H9 (cell line): ENCODE results near the gene SCN1A. TPM values are rescaled to one million over a fixed set of nuclear protein-coding genes. Genes with fewer than 3 reads are reported as not detected.

Source experiments
- DNase-seq: peaks from one replicate; pipeline ENCODE4 v3.0.0-alpha.2; 2017
- H2AFZ ChIP-seq: one replicate; pipeline ENCODE4 v1.6.1; 2013; ENCODE audit warnings: mild to moderate bottlenecking, low read length, control low read depth, moderate library complexity
- H2AK5ac ChIP-seq: 2 replicates; pipeline ENCODE4 v1.6.1; 2013; ENCODE audit warnings: low read length, control low read depth, mixed read lengths; ENCODE audit not compliant: insufficient read length
- H2BK120ac ChIP-seq: one replicate; pipeline ENCODE4 v1.6.1; 2013; ENCODE audit warnings: low read depth, mild to moderate bottlenecking, low read length, control low read depth, inconsistent platforms; ENCODE audit not compliant: poor library complexity, severe bottlenecking
- H2BK12ac ChIP-seq: 2 replicates; pipeline ENCODE4 v1.6.1; 2013; ENCODE audit warnings: low read length, control low read depth, mixed read lengths, low read depth; ENCODE audit not compliant: insufficient read length
- H2BK15ac ChIP-seq: 2 replicates; pipeline ENCODE4 v1.6.1; 2013; ENCODE audit warnings: low read depth, low read length, control low read depth
- H2BK20ac ChIP-seq: one replicate; pipeline ENCODE4 v1.6.1; 2013; ENCODE audit warnings: low read depth, mild to moderate bottlenecking, low read length, control low read depth, inconsistent platforms; ENCODE audit not compliant: poor library complexity, severe bottlenecking
- H2BK5ac ChIP-seq: 2 replicates; pipeline ENCODE4 v1.6.1; 2013; ENCODE audit warnings: low read length, control low read depth, mixed read lengths; ENCODE audit not compliant: insufficient read length
- H3K14ac ChIP-seq: 2 replicates; pipeline ENCODE4 v1.6.1; 2013; ENCODE audit warnings: low read length, control low read depth; ENCODE audit not compliant: insufficient read depth
- H3K18ac ChIP-seq: 2 replicates; pipeline ENCODE4 v1.6.1; 2013; ENCODE audit warnings: low read depth, mild to moderate bottlenecking, mixed read lengths, low read length, control low read depth; ENCODE audit not compliant: insufficient read length
- H3K23ac ChIP-seq: 2 replicates; pipeline ENCODE4 v1.6.1; 2013; ENCODE audit warnings: low read length, control low read depth, mixed read lengths, low read depth; ENCODE audit not compliant: insufficient read length
- H3K23me2 ChIP-seq: 2 replicates; pipeline ENCODE4 v1.6.1; 2013; ENCODE audit warnings: low read depth, mild to moderate bottlenecking, mixed read lengths, low read length, control low read depth; ENCODE audit not compliant: insufficient read length, poor library complexity, severe bottlenecking
- H3K27ac ChIP-seq: 2 replicates; pipeline ENCODE4 v1.5.1; 2013; ENCODE audit warnings: low read length, control low read depth, mixed read lengths, low read depth; ENCODE audit not compliant: insufficient read length
- H3K27me3 ChIP-seq: 2 replicates; pipeline ENCODE4 v1.6.1; 2013; ENCODE audit warnings: low read length, control low read depth, inconsistent platforms; ENCODE audit not compliant: insufficient read depth
- H3K4ac ChIP-seq: 2 replicates; pipeline ENCODE4 v1.6.1; 2013; ENCODE audit warnings: low read depth, mild to moderate bottlenecking, control low read depth, inconsistent platforms, low read length, moderate library complexity
- H3K4me1 ChIP-seq: 2 replicates; pipeline ENCODE4 v1.6.1; 2013; ENCODE audit warnings: low read length, control low read depth, inconsistent platforms; ENCODE audit not compliant: insufficient read depth
- H3K4me2 ChIP-seq: 2 replicates; pipeline ENCODE4 v1.6.1; 2013; ENCODE audit warnings: low read length, control low read depth, mixed read lengths; ENCODE audit not compliant: insufficient read length, insufficient read depth
- H3K56ac ChIP-seq: 2 replicates; pipeline ENCODE4 v1.6.1; 2013; ENCODE audit warnings: low read depth, mild to moderate bottlenecking, mixed read lengths, low read length, control low read depth; ENCODE audit not compliant: insufficient read length
- H3K79me1 ChIP-seq: 2 replicates; pipeline ENCODE4 v1.6.1; 2013; ENCODE audit warnings: low read depth, mild to moderate bottlenecking, moderate library complexity, low read length, control low read depth, inconsistent platforms; ENCODE audit not compliant: insufficient read depth, poor library complexity, severe bottlenecking
- H3K79me2 ChIP-seq: 2 replicates; pipeline ENCODE4 v1.6.1; 2013; ENCODE audit warnings: low read length, control low read depth, inconsistent platforms; ENCODE audit not compliant: insufficient read depth
- H3K9ac ChIP-seq: 2 replicates; pipeline ENCODE4 v1.6.1; 2013; ENCODE audit warnings: low read length, control low read depth, mixed read lengths; ENCODE audit not compliant: insufficient read length; ENCODE audit errors: extremely low read depth
- H3K9me3 ChIP-seq: one replicate; pipeline ENCODE4 v1.6.1; 2013; ENCODE audit warnings: low read depth, low read length, inconsistent platforms; ENCODE audit not compliant: control insufficient read depth
- H3T11ph ChIP-seq: one replicate; pipeline ENCODE4 v1.6.1; 2013; ENCODE audit warnings: mild to moderate bottlenecking, low read length, control low read depth, inconsistent platforms
- H4K20me1 ChIP-seq: one replicate; pipeline ENCODE4 v1.6.1; 2013; ENCODE audit not compliant: control insufficient read depth, insufficient read length, insufficient read depth
- H4K5ac ChIP-seq: 2 replicates; pipeline ENCODE4 v1.6.1; 2013; ENCODE audit warnings: low read depth, mild to moderate bottlenecking, mixed read lengths, low read length, control low read depth; ENCODE audit not compliant: insufficient read length
- H4K8ac ChIP-seq: replicated peaks from 2 replicates; pipeline ENCODE4 v1.6.1; 2013; ENCODE audit warnings: low read length, control low read depth, mixed read lengths, low read depth; ENCODE audit not compliant: insufficient read length
- H4K91ac ChIP-seq: 2 replicates; pipeline ENCODE4 v1.6.1; 2013; ENCODE audit warnings: low read depth, mild to moderate bottlenecking, moderate library complexity, mixed read lengths, low read length, control low read depth; ENCODE audit not compliant: insufficient read length
- H3K27ac Mint-ChIP-seq, 3 experiments: 2 replicates in 2 of 3; 3 replicates in 1 of 3; pipeline ENCODE4 v1.8.0; 2020 to 2021; ENCODE audit warnings: mixed read lengths in 3 of 3, mild to moderate bottlenecking in 1 of 3, moderate library complexity in 1 of 3
- H3K27me3 Mint-ChIP-seq: 2 replicates; pipeline ENCODE4 v1.8.0; 2021; ENCODE audit warnings: low read depth, mild to moderate bottlenecking, moderate library complexity, mixed read lengths
- H3K36me3 Mint-ChIP-seq, 3 experiments: 2 replicates in 2 of 3; 3 replicates in 1 of 3; pipeline ENCODE4 v1.8.0; 2020 to 2021; ENCODE audit warnings: low read depth in 3 of 3, mixed read lengths in 3 of 3; ENCODE audit not compliant: insufficient read depth in 1 of 3
- H3K4me1 Mint-ChIP-seq, 2 experiments: 2 replicates each; pipeline ENCODE4 v1.8.0; 2020; ENCODE audit warnings: mixed read lengths in 2 of 2
- H3K4me3 Mint-ChIP-seq, 2 experiments: 2 replicates in 1 of 2; 3 replicates in 1 of 2; pipeline ENCODE4 v1.8.0; 2020 to 2021; ENCODE audit warnings: mild to moderate bottlenecking in 2 of 2, mixed read lengths in 2 of 2, moderate library complexity in 1 of 2
- H3K9me3 Mint-ChIP-seq, 2 experiments: 2 replicates in 1 of 2; 3 replicates in 1 of 2; pipeline ENCODE4 v1.8.0; 2020; ENCODE audit warnings: mild to moderate bottlenecking in 2 of 2, mixed read lengths in 2 of 2, moderate library complexity in 1 of 2
- CTCF ChIP-seq: fragments of 200-600 bp; sonication (generic); conservative IDR thresholded peaks from 3 replicates; pipeline ENCODE4 v1.8.0; 2021; ENCODE audit warnings: antibody characterized with exemption, mild to moderate bottlenecking
- WGBS: extraction: QIAGEN DNeasy Blood & Tissue Kit; methylation state at CpG from one replicate; pipeline ENCODE4 v1.1.7; 2013; ENCODE audit warnings: missing lambda C conversion rate, low lambda C conversion rate, mixed read lengths; ENCODE audit not compliant: insufficient read length; ENCODE audit errors: extremely low coverage; 5-methylcytosine and 5-hydroxymethylcytosine counted together
- total RNA-seq: library from RNA; stranded (reverse); gene quantifications from 2 replicates; pipeline ENCODE4 v1.2.1, GENCODE V29; 2021

The SCN1A gene
- total RNA-seq, 1 experiment from 2014 or later: 0.13 TPM

- H3K4me3 Mint-ChIP-seq: no peak overlapping the region
- Histone ChIP-seq H3K14ac (no peak overlapping the region), H3K9ac (no peak overlapping the region), H2AK5ac (no peak overlapping the region), H3K9me3 (no peaks in the 10 kb centered on the region), H3K79me2 (no peaks in the 10 kb centered on the region; the same call in 1 of the 2 replicates), H2BK12ac (no peak overlapping the region), H3T11ph (no peak overlapping the region), H3K4me1 (no peaks in the 10 kb centered on the region), H3K27me3 (no peaks in the 10 kb centered on the region), H3K18ac (no peak overlapping the region), H3K56ac (no peak overlapping the region), H2BK20ac (no peak overlapping the region), H3K27ac (no peak overlapping the region), H4K91ac (no peak overlapping the region), H4K8ac (no peak overlapping the region), H3K23me2 (peaks cover 3% of the 10 kb centered on the region), H3K79me1 (no peaks in the 10 kb centered on the region), H4K20me1 (no peaks in the 10 kb centered on the region), H4K5ac (no peak overlapping the region), H2AFZ (no peak overlapping the region), H3K23ac (no peak overlapping the region), H3K4me2 (no peak overlapping the region), H2BK120ac (no peak overlapping the region), H3K4ac (no peak overlapping the region), H2BK15ac (no peak overlapping the region), H2BK5ac (no peak overlapping the region)
- peaks cover 10% of the 10 kb centered on the region in 2 experiments for H3K4me1 Mint-ChIP-seq
- peaks cover 0 to 1% (median 0%) of the 10 kb centered on the region in 3 experiments; a peak in 1 of 7 replicates for H3K36me3 Mint-ChIP-seq
- H3K27ac Mint-ChIP-seq: no peak overlapping the region
- TF ChIP-seq CTCF: no peak
- no peaks in the 10 kb centered on the region; the same call in none of the 2 replicates for H3K27me3 Mint-ChIP-seq
- no CpG with 5 or more reads among the region's 60 CpGs for WGBS
- H3K9me3 Mint-ChIP-seq: no peaks in the 10 kb centered on the region; a peak in 1 of 5 replicates
- DNase-seq: peak; percentile 20
Observed at GRCh38 chr2:165957030-165957675, 170.7 kb downstream of the SCN1A start.
